ENCODE data around the gene MYADML2. TPM values are rescaled to one million over a fixed set of nuclear protein-coding genes. Genes with fewer than 3 reads are reported as not detected.
A peak's percentile ranks its signal among the peaks of the same experiment; 100 is the strongest.
"Not testable (repeated sequence)": the region's sequence is repeated elsewhere in the genome, so short reads cannot be mapped to it uniquely, and the experiment has no call there.

MYADML2 gene
- total RNA-seq, 2 donors from 2014 or later = 0.17 TPM; not detected in 1

GRCh38 chr17:81961521-81962498 is 14.8 kb upstream of the MYADML2 start:
- intact Hi-C loops (cut with DNase I, micrococcal nuclease) = no loop called here
- ATAC-seq = no peak
- no peak for DNase-seq

GRCh38 chr17:81961087-81961511 is 14.1 kb upstream of the MYADML2 start, which contains the start of gene NOTUM:
Gene NOTUM (minus strand): TSS chr17:81961187. CDS start chr17:81960909, 278 bp downstream.
- no peak for ATAC-seq
- intact Hi-C loops (cut with DNase I, micrococcal nuclease) = no loop called here
- DNase-seq = no peak

- peak; percentile 49 for ATAC-seq
- intact Hi-C loops (cut with DNase I, micrococcal nuclease) = no loop called here
- peak in 1 of 2 donors; percentile 35 for DNase-seq
These were observed 13.3 kb upstream of the MYADML2 start for GRCh38 chr17:81960130-81960958.

- ATAC-seq (peak; percentile 90), DNase-seq (peak in 1 of 2 donors; percentile 84)
- intact Hi-C loops (cut with DNase I, micrococcal nuclease) = no loop called here
These were observed 12.5 kb upstream of the MYADML2 start for GRCh38 chr17:81959362-81960129.

GRCh38 chr17:81958633-81959342 is 11.8 kb upstream of the MYADML2 start:
- no peak for ATAC-seq
- intact Hi-C loops (cut with DNase I, micrococcal nuclease) = no loop called here
- no peak for DNase-seq

- intact Hi-C loops (cut with DNase I, micrococcal nuclease) = no loop called here
- ATAC-seq (no peak), DNase-seq (no peak)
These were observed 10.8 kb upstream of the MYADML2 start for GRCh38 chr17:81957691-81958432.

- ATAC-seq (no peak), DNase-seq (no peak)
- intact Hi-C loops (cut with DNase I, micrococcal nuclease) = no loop called here
These were observed 9.9 kb upstream of the MYADML2 start for GRCh38 chr17:81956607-81957589.

- no peak for ATAC-seq
- intact Hi-C loops (cut with DNase I, micrococcal nuclease) = no loop called here
- no peak for DNase-seq
These were observed 8.9 kb upstream of the MYADML2 start for GRCh38 chr17:81955756-81956544.

GRCh38 chr17:81955058-81955681 is 8.1 kb upstream of the MYADML2 start:
- intact Hi-C loops (cut with DNase I, micrococcal nuclease) = no loop called here
- no peak for DNase-seq
- no peak for ATAC-seq

- DNase-seq (no peak), ATAC-seq (no peak)
- intact Hi-C loops (cut with DNase I, micrococcal nuclease) = no loop called here
These were observed 7.4 kb upstream of the MYADML2 start for GRCh38 chr17:81954131-81955057.

- DNase-seq; intact Hi-C loops (cut with DNase I, micrococcal nuclease): not testable (repeated sequence)
- peak; percentile 50 for ATAC-seq
These were observed 6.4 kb upstream of the MYADML2 start for GRCh38 chr17:81953443-81953842.

GRCh38 chr17:81952792-81953228 is 5.8 kb upstream of the MYADML2 start:
- intact Hi-C loops (cut with DNase I, micrococcal nuclease) = no loop called here
- DNase-seq (no peak), ATAC-seq (no peak)

- DNase-seq (no peak), ATAC-seq (no peak)
- intact Hi-C loops (cut with DNase I, micrococcal nuclease) = no loop called here
These were observed 5.0 kb upstream of the MYADML2 start for GRCh38 chr17:81951785-81952684.

Measured in left colon (tissue), 2 donors.